GM21447 (cell line): ENCODE results near the gene DOP1B.
"Not testable (repeated sequence)": the region's sequence is repeated elsewhere in the genome, so short reads cannot be mapped to it uniquely, and the experiment has no call there.

Experiments used
- ATAC-seq: cut with Tn5 transposase; IDR thresholded peaks from one replicate; pipeline ENCODE4 v1.9.1; 2021; ENCODE audit not compliant: unreplicated experiment

The DOP1B gene

DNA sequence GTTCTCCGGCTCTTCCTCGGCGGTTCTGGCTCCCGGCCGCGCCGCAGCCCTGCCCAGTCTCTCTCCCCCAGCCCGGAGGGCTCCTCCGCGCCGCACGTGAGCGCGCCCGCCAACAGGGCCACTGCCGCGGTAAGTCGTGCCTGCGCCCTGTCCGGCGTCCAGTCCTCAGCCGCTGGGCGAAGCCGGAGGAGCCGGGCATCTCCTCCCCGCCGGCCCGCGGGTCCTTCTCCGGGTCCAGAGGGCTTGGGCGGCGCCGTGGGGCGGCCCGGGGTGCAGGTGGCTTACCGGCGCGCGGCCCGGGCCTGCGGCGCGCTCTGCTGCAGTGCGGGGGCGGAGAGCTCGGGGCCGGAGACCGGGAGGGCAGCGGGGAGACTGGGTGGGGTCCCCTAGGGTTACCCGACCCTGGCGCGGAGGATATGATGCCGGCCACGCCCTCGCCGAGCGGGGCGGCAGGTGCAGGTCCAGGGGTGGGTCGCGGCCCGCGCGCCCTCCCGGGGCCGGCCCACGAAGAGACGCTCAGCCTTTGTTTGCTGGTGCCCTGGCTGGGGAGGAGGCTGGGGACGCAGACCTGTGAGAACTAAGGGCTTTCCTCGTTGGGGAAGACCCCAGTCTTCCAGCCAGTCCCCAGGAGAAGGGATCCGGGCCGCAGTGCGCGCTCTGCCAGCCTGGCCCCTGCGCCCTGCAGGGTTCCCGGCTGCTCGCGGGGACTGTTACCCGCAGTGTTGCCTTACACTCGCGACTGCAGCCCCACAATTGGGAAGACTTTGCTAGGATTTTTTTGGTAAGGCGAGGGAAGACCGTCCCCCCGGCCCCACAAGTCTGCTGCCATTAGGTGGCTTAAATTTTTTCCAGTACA, at the start of gene DOP1B:
Gene DOP1B, plus strand, starts transcription at position 10 of the 856 bp plus-strand sequence. CDS start 7,910 bp downstream, outside the sequence.
- peak; percentile 23 for ATAC-seq

DNA sequence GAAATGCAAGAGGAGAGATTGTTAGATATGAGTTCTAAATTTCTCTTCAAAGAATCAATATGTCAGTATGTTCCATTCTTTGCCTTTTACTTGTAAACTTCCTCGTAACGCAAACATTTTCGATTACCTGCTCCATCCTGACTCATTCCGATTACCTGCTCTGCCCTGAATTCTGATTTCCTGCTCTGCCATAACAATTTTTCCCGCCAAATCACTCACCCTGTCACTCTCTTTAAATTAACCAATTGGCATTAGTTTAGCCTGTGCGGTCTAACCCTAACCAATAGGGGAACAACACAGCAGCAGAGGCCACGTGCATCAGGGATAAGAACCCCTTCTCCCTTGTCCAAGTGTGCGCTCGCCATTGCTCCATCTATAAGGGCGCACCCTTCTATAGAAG, 46.8 kb upstream of the DOP1B start:
- ATAC-seq = no peak

GRCh38 chr21:36111238-36111637, 45.4 kb upstream of the DOP1B start:
- ATAC-seq = no peak

- no peak for ATAC-seq
Observed at GRCh38 chr21:36113647-36114428, 42.8 kb upstream of the DOP1B start.

DNA sequence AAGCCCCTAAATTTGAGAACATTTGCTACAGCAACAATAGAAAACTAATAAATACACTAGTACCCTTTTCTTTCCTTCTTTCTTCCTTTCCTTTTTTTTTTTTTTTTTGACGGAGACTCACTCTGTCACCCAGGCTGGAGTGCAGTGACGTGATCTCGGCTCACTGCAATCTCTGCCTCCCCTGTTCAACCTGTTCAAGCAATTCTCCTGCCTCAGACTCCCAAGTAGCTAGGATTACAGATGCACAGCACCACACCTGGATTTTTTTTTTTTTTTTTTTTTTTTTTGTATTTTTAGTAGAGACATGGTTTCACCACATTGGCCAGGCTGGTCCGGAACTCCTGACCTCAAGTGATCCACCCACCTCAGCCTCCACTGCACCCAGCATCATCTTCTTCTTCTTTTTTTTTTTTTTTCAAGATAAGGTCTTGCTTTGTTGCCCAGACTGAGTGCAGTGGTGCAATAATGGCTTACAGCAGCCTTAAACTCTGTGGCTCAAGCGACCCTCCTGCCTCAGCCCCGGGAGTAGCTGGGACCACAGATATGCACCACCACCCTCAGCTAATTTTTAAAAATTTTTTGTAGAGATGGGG, 41.4 kb upstream of the DOP1B start:
- ATAC-seq = no peak

GRCh38 chr21:36117286-36117741, 39.3 kb upstream of the DOP1B start:
- ATAC-seq = no peak

DNA sequence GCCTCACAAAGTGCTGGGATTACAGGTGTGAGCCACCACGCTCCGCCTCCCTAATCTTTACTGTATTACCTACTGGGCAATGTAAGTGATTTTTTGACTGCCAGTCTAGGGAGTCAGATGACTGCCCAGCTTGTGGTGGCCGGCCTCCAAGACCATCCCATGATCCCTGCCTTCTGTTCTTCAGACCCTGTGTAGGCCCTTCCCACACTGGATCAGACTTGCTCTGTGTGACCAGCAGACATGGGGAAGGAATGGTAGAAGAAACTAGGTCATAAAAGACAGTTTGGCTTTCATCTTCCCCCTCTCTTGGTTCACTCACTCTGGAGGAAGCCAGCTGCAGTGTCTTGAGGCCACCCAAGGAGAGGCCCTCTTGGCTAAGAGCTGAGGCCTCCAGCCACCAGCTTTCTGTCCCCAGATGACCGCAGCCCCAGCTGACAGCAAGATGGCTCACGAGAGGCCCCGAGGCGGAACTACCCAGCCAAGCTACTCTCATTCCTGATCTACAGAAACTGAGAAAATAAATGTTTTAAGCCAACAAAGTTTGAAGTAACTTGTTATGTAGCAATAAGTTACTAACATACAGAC, 36.2 kb upstream of the DOP1B start:
- no peak for ATAC-seq

DNA sequence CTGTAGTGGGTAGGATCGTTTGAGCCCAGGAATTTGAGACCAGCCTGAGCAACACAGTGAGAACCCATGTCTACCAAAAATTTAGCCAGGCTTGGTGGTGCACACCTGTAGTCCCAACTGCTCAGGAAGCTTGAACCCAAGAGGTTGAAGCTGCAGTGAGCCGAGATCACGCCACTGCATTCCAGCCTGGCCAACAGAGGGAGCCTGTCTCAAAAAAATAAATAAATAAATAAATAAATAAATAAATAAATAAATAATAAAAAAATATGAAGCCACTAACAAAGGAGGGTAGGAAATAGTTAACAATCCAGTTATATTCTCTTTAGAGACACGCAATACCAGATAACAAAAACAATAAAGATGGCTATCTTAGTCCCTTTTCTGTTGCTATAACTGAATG, 33.6 kb upstream of the DOP1B start:
- ATAC-seq = no peak

DNA sequence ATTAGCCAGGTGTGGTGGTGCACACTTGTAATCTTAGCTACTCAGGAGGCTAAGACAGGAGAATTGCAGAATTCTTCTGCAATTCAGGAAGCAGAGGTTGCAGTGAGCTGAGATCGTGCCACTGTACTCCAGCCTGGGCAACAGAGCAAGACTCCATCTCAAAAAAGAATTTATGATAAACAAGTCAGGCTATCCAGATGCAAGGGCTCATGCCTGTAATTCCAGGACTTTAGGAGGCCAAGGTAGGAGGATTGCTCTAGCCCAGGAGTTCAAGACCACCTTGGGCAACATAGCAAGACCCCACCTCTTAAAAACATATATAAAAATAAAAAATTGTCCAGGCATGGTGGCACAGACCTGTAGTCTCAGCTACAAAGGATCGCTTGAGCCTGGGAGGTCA, 32.2 kb upstream of the DOP1B start:
- ATAC-seq = no peak

DNA sequence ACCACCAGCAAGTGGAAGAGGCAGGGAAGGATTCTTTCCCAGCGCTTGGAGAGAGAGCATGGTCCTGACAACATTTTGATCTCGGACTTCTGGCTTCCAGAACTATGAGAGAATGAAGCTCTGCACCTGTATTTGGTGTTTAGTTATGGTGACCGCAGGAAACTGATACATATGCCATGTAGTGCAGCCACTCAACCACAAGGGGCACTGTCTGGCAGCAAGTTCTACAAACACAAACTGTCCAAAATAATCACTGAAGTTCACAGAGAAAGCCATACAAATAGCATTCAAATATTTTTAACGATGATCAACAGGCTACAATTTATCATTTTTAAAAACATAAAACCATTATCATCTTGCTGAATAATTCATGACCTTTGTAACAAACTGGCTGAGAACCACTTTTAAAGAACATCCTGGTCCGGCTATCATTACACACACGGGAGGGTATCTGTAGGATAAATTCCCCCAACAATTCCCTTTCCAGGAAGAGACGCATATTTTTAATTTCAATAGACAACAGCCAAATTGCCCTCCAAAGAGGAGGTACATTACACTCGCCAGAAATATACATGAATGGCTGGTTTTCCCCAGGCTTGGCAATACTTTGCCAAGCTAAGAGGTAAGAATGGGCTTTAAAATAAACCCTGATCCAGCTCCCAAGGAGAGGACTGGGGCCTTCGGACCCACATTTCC, 31.0 kb upstream of the DOP1B start:
- no peak for ATAC-seq

GRCh38 chr21:36126208-36126565, 30.4 kb upstream of the DOP1B start:
- ATAC-seq = no peak

GRCh38 chr21:36126621-36127110, 30.0 kb upstream of the DOP1B start:
- no peak for ATAC-seq

DNA sequence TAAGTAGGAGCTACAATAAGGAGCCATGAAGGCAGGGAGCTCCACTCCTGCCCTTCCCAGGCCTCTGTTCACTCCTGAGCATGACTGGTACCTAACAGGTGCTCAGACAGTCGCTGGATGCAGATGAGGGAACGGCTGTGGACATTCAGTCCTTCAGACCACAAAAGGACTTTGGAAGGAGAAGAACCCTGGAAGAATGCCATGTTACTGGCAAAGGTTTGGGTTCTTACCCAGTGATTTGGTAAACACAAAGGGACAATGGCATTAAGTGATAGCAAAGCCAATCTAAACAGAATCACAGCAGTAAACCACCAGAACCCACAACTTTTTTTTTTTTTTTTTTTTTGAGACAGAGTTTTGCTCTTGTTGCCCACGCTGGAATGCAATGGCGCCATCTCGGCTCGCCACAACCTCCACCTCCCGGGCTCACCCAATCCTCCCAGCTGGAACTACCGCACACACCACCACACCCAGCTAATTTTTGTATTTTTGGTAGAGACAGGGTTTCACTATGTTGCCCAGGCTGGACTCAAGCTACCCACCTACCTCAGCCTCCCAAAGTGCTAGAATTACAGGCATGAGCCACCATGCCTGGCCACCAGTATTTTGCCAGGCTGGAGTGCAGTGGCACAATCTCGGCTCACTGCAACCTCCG, 29.2 kb upstream of the DOP1B start:
- ATAC-seq = no peak

- no peak for ATAC-seq
Observed at GRCh38 chr21:36127977-36128376, 28.6 kb upstream of the DOP1B start.

DNA sequence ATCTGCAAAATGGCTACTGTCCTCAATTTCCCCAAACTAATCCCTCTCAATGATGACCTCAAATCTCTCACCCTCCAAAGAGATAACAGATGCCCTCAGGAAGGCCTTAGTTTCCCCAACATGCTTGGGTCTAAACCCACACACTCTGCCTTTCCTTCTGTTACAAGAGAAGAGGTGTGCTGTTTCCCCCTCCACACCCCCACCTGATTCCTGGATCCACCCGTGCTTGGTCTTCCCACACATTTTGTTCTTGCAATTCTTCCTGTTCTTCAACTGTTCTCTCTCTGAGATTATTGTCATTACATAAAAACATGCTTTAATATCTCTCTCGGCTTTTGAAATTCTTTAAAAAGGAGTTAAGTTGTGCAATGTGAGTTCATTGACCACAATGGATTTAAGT, 27.4 kb upstream of the DOP1B start:
- no peak for ATAC-seq

- ATAC-seq = not testable (repeated sequence)
Observed at GRCh38 chr21:36130414-36130762, 26.2 kb upstream of the DOP1B start.

DNA sequence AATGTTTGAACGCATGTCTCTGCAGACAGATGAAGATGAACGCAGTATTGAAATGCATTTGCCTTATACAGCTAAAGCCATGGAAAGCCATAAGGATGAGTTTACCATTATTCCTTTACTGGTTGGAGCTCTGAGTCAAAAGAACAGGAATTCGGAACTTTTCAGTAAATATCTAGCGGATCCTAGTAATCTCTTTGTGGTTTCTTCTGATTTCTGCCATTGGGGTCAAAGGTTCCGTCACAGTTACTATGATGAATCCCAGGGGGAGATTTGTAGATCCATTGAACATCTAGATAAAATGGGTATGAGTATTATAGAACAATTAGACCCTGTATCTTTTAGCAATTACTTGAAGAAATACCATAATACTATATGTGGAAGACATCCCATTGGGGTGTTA, 25.8 kb upstream of the DOP1B start:
- ATAC-seq = not testable (repeated sequence)

- no peak for ATAC-seq
Observed at GRCh38 chr21:36132696-36133095, 23.9 kb upstream of the DOP1B start.

DNA sequence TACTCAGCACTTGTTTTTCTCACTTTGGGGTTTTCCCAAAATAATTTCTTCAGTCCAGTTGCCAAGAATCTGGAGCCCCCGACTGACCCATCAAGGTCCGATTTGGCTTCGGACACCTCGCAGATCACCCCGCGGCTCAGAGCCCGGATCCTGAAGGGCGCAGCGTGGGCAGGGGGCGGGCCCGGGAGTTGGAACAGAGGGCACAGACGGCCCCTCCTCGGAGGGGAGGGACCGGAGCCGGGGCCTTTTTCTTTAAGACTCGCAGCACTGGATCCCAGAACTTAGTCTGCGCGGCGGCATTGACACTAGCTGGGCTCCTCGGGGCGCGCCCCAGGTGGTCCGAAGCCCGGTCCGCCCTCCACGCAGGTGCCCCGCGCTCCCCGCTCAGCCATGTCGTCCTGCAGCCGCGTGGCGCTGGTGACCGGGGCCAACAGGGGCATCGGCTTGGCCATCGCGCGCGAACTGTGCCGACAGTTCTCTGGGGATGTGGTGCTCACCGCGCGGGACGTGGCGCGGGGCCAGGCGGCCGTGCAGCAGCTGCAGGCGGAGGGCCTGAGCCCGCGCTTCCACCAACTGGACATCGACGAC, 21.7 kb upstream of the DOP1B start, which contains the start of gene CBR3:
Gene CBR3, plus strand, starts transcription at position 277 of the 588 bp plus-strand sequence. Its CDS starts 114 bp downstream, at position 391.
- ATAC-seq = no peak
